HepG2 (cell line): ENCODE results near the gene CCDC91. TPM values are rescaled to one million over a fixed set of nuclear protein-coding genes. Genes with fewer than 3 reads are reported as not detected.

Experiments
- ATAC-seq: fragments of 200-7000 bp; cut with Tn5 transposase; 3 replicates; pipeline ENCODE4 v1.9.1; 2020; ENCODE audit warnings: mild to moderate bottlenecking, moderate library complexity
- BruUV-seq: library from RNA; stranded (reverse); fragments of 400-500 nt; replicated peaks from 2 replicates; lab custom pipeline; 2021; lab: Mats Ljungman, UMichigan
- CTCF ChIA-PET: fragments of 300-600 bp; formaldehyde crosslinking; extraction: SDS; loops from one replicate; lab custom pipeline; 2021; ENCODE audit warnings: low total read pairs, inconsistent platforms, low intra/inter-chr PET ratio; lab: Yijun Ruan, JAX
- POLR2A ChIA-PET: fragments of 350-600 bp; sonication (Branson Sonifier 250); formaldehyde crosslinking; loops from one replicate; lab custom pipeline; 2020; ENCODE audit warnings: antibody characterized with exemption, inconsistent platforms; lab: Yijun Ruan, JAX
- DNase-seq: peaks from one replicate; pipeline ENCODE4 v3.0.0-alpha.2; 2015; ENCODE audit warnings: low spot score
- FAIRE-seq: peaks from 3 replicates; lab custom pipeline; 2011; peaks lifted over from hg19 to GRCh38; lab: Jason Lieb, UNC
- H2AFZ ChIP-seq: one replicate; pipeline ENCODE4 v1.6.1; 2011; ENCODE audit warnings: low read length, inconsistent platforms
- H3K27ac ChIP-seq: fragments of 300-600 bp; 3 replicates; pipeline ENCODE4 v1.8.0; 2011; ENCODE audit warnings: mixed run types, mild to moderate bottlenecking, mixed read lengths, low read length, inconsistent platforms; ENCODE audit not compliant: insufficient read depth; ENCODE audit errors: extremely low read length
- H3K27me3 ChIP-seq, 2 experiments: fragments of 200-600 bp in 1 of 2; 2 replicates in 1 of 2; 3 replicates in 1 of 2; pipeline versions ENCODE4 v1.6.0 to v1.8.0; 2011; ENCODE audit warnings: low read length in 2 of 2, mild to moderate bottlenecking in 2 of 2, moderate library complexity in 2 of 2, inconsistent platforms in 1 of 2; ENCODE audit not compliant: insufficient read depth in 2 of 2, control insufficient read depth in 1 of 2
- H3K36me3 ChIP-seq, 2 experiments: fragments of 200-600 bp in 1 of 2; replicated peaks in 1 of 2; 2 replicates in 1 of 2; 3 replicates in 1 of 2; pipeline versions ENCODE4 v1.5.1 to v1.8.0; 2011; ENCODE audit warnings: low read length in 2 of 2, inconsistent platforms in 1 of 2; ENCODE audit not compliant: insufficient read depth in 2 of 2, control insufficient read depth in 1 of 2
- H3K4me1 ChIP-seq: 2 replicates; pipeline ENCODE4 v1.5.1; 2012; ENCODE audit warnings: low read length, inconsistent platforms; ENCODE audit not compliant: insufficient read depth
- H3K4me2 ChIP-seq: 2 replicates; pipeline ENCODE4 v1.6.0; 2011; ENCODE audit warnings: low read depth, low read length, inconsistent platforms
- H3K4me3 ChIP-seq, 3 experiments: fragments of 200-600 bp in 1 of 3; sonication (generic), shearing (Covaris generic) in 1 of 3; replicated peaks in 1 of 3; 2 replicates each; pipeline ENCODE4 v1.5.1; 2011 to 2016; ENCODE audit warnings: low read length in 3 of 3, inconsistent platforms in 2 of 3, low read depth in 2 of 3, mild to moderate bottlenecking in 2 of 3, control low read depth in 1 of 3, mixed read lengths in 1 of 3; ENCODE audit not compliant: insufficient read depth in 1 of 3
- H3K79me2 ChIP-seq: one replicate; pipeline ENCODE4 v1.6.1; 2011; ENCODE audit warnings: low read length, inconsistent platforms; ENCODE audit not compliant: insufficient read depth
- H3K9ac ChIP-seq: 2 replicates; pipeline ENCODE4 v1.6.0; 2011; ENCODE audit warnings: mild to moderate bottlenecking, low read depth, low read length, inconsistent platforms; ENCODE audit not compliant: insufficient read depth
- H3K9me3 ChIP-seq: 2 replicates; pipeline ENCODE4 v1.5.1; 2012; ENCODE audit warnings: mild to moderate bottlenecking, low read length
- H4K20me1 ChIP-seq: 2 replicates; pipeline ENCODE4 v1.6.0; 2011; ENCODE audit warnings: inconsistent platforms, mild to moderate bottlenecking, low read length, moderate library complexity; ENCODE audit not compliant: insufficient read depth
- KLF12 ChIP-seq: sonication (generic); formaldehyde crosslinking; IDR thresholded peaks from 2 replicates; pipeline ENCODE4 v1.4.0; 2020; ENCODE audit warnings: missing genetic modification reagents, borderline replicate concordance
- LCORL ChIP-seq, 2 experiments: fragments of 450-650 bp in 1 of 2; sonication (generic) in 1 of 2; formaldehyde crosslinking in 1 of 2; IDR thresholded peaks; 2 replicates each; pipeline versions ENCODE4 v1.5.0 to v1.6.1; 2017 to 2020; ENCODE audit warnings: antibody characterized with exemption in 1 of 2, missing genetic modification reagents in 1 of 2
- ZNF333 ChIP-seq: sonication (generic); formaldehyde crosslinking; IDR thresholded peaks from 2 replicates; pipeline ENCODE4 v1.4.0; 2020; ENCODE audit warnings: mild to moderate bottlenecking, missing genetic modification reagents, borderline replicate concordance
- ZNF776 ChIP-seq: sonication (generic); formaldehyde crosslinking; IDR thresholded peaks from 2 replicates; pipeline ENCODE4 v1.4.0; 2020; ENCODE audit warnings: mild to moderate bottlenecking, missing genetic modification reagents
- ZNF841 ChIP-seq: sonication (generic); formaldehyde crosslinking; IDR thresholded peaks from 2 replicates; pipeline ENCODE4 v1.8.1; 2023; ENCODE audit warnings: missing genetic modification reagents, borderline replicate concordance
- WGBS: methylation state at CpG from one replicate; pipeline ENCODE4 v1.1.6; 2017; ENCODE audit warnings: low lambda C conversion rate; 5-methylcytosine and 5-hydroxymethylcytosine counted together
- in situ Hi-C: cut with HindIII; loops from 2 replicates; pipeline ENCODE4 v1.10.0; 2017; ENCODE audit warnings: low pct_unique_long_range_greater_than_20kb; ENCODE audit not compliant: extremely low pct_ligation_motif_present
- intact Hi-C: fragments of 100-400 bp; cut with micrococcal nuclease; formaldehyde crosslinking; loops from one replicate; pipeline ENCODE4 v1.10.0; 2022; ENCODE audit not compliant: unreplicated experiment
- polyA plus RNA-seq, 8 experiments: library from polyadenylated mRNA; depleted of rRNA in 3 of 8; stranded (reverse) in 7 of 8; unstranded in 1 of 8; fragments of >200 nt; fragmentation: Illumina TruSeq in 4 of 8; extraction: Trizol in 4 of 8; gene quantifications; 2 replicates each; pipeline versions ENCODE4 v1.2.1 to v1.2.3, GENCODE V29; 2011 to 2016; ENCODE audit warnings: low read depth in 4 of 8, missing spikeins in 1 of 8, mixed read lengths in 1 of 8; ENCODE audit not compliant: insufficient read depth in 1 of 8
- total RNA-seq, 5 experiments: library from RNA; depleted of rRNA; stranded (reverse); fragments of >200 nt; fragmentation: Illumina TruSeq; extraction: Trizol; gene quantifications; 2 replicates each; pipeline ENCODE4 v1.2.3, GENCODE V29; 2016; ENCODE audit warnings: low read depth in 1 of 5
- TF ChIP-seq, protein P1 (sequence below): sonication (generic); formaldehyde crosslinking; IDR thresholded peaks from 2 replicates; pipeline ENCODE4 v1.4.0; 2020; ENCODE audit warnings: missing genetic modification reagents

The CCDC91 gene
- total and polyA plus RNA-seq, 2 of the 13 experiments (the other 11 are each of a cell fraction or from before 2014, with no cell fraction given) = 9.8 to 15.8 TPM

DNA sequence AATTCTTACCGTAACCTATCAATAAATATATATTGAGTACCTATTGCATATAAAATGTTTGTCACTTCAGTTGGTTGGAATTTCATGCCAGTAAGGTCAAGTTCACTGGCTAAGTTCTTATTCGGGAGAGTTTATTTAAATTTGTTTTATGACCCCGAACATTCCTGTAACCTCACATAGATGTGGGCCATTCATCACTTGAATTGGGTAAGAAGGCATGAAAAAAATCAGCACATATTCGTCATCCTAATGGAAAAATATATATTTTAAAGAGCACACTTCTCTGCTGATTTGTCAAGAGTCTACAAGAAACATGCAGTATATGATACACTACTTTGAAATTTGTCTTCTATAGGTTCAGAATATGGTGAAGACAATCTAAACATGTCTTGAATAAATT lies 263.4 kb downstream of the CCDC91 start (continued):
- TF ChIP-seq KLF12 (CRISPR knock-in tag) = no peak

GRCh38 chr12:28456934-28457710 lies 266.9 kb downstream of the CCDC91 start:
- no peaks in the 10 kb centered on the region for H3K36me3 ChIP-seq
- no peaks in the 10 kb centered on the region for H3K9me3 ChIP-seq
- in situ Hi-C loops (no loop called here), intact Hi-C loops (no loop called here)
- TF ChIP-seq ZNF776 (no peak), ZNF333 (CRISPR knock-in tag) (no peak), ZNF841 (no peak), LCORL (IDR thresholded peaks at IDR 0.05) (no peak), LCORL (CRISPR knock-in tag; IDR thresholded peaks at IDR 0.05) (no peak)
- TF ChIP-seq, protein P1, sequence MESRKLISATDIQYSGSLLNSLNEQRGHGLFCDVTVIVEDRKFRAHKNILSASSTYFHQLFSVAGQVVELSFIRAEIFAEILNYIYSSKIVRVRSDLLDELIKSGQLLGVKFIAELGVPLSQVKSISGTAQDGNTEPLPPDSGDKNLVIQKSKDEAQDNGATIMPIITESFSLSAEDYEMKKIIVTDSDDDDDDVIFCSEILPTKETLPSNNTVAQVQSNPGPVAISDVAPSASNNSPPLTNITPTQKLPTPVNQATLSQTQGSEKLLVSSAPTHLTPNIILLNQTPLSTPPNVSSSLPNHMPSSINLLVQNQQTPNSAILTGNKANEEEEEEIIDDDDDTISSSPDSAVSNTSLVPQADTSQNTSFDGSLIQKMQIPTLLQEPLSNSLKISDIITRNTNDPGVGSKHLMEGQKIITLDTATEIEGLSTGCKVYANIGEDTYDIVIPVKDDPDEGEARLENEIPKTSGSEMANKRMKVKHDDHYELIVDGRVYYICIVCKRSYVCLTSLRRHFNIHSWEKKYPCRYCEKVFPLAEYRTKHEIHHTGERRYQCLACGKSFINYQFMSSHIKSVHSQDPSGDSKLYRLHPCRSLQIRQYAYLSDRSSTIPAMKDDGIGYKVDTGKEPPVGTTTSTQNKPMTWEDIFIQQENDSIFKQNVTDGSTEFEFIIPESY (CRISPR knock-in tag) = no peak
- ATAC-seq (no peak), FAIRE-seq (no peak), DNase-seq (no peak)
- H3K9ac ChIP-seq = no peak overlapping the region
- H3K79me2 ChIP-seq = no peaks in the 10 kb centered on the region
- ChIA-PET POLR2A (no interaction called here), CTCF (no interaction called here)
- no peaks in the 10 kb centered on the region for H4K20me1 ChIP-seq
- no TSS peak for BruUV-seq
- H3K27me3 ChIP-seq = no peaks in the 10 kb centered on the region
- H3K4me2 ChIP-seq = no peak overlapping the region
- H2AFZ ChIP-seq = no peak overlapping the region
- WGBS = 88% methylated on average over 5 of the region's 5 CpGs
- no peak overlapping the region for H3K4me3 ChIP-seq
- no peaks in the 10 kb centered on the region for H3K4me1 ChIP-seq
- H3K27ac ChIP-seq = no peak overlapping the region
